ENCODE measurements around the gene MIA2.

- TF ChIP-seq CTCF (IDR thresholded peaks at IDR 0.05; ENCODE audit: low read depth, low read length, poor library complexity, severe bottlenecking) (no peak), EZH2phosphoT487 (IDR thresholded peaks at IDR 0.05; ENCODE audit: borderline replicate concordance, low read length) (no peak)
Measured at GRCh38 chr14:39212034-39212433, 21.7 kb upstream of the MIA2 start.
